SK-N-MC (cell line): ENCODE measurements around the gene DGKQ.

ENCODE experiments used
- DNase-seq: peaks from one replicate; pipeline ENCODE4 v3.0.0-alpha.2; 2011; ENCODE audit warnings: low read depth, low spot score
- H3K27ac ChIP-seq: fragments of 200-600 bp; sonication (generic); 2 replicates; pipeline ENCODE4 v1.5.1; 2016; ENCODE audit warnings: mixed run types
- H3K36me3 ChIP-seq: fragments of 200-600 bp; sonication (generic); 2 replicates; pipeline ENCODE4 v1.6.1; 2017; ENCODE audit warnings: antibody characterized with exemption, low read length, mixed read lengths; ENCODE audit not compliant: insufficient read depth
- H3K4me3 ChIP-seq: fragments of 200-600 bp; sonication (generic); 2 replicates; pipeline ENCODE4 v1.5.1; 2016
- H3K9ac ChIP-seq: fragments of 200-600 bp; sonication (generic); 2 replicates; pipeline ENCODE4 v1.8.0; 2017; ENCODE audit warnings: mixed run types, mixed read lengths; ENCODE audit not compliant: insufficient read length
- H3K9me3 ChIP-seq: fragments of 200-600 bp; sonication (generic); 2 replicates; pipeline ENCODE4 v1.6.1; 2017; ENCODE audit warnings: low read depth, mild to moderate bottlenecking, antibody characterized with exemption, low read length, moderate library complexity, mixed read lengths
- EZH2 ChIP-seq: fragments of 200-600 bp; sonication (generic); IDR thresholded peaks from one replicate; pipeline ENCODE4 v1.6.1; 2017; ENCODE audit warnings: antibody characterized with exemption
- FOXP2 ChIP-seq: optimal IDR thresholded peaks from 2 replicates; pipeline ENCODE3; 2011; ENCODE audit warnings: mild to moderate bottlenecking, moderate library complexity; ENCODE audit not compliant: insufficient read depth; ENCODE audit errors: extremely low read length, control extremely low read depth
- POLR2AphosphoS5 ChIP-seq: IDR thresholded peaks from 2 replicates; pipeline ENCODE4 v1.6.1; 2012; ENCODE audit warnings: mild to moderate bottlenecking, low read depth, low read length, borderline replicate concordance

Gene DGKQ

DNA sequence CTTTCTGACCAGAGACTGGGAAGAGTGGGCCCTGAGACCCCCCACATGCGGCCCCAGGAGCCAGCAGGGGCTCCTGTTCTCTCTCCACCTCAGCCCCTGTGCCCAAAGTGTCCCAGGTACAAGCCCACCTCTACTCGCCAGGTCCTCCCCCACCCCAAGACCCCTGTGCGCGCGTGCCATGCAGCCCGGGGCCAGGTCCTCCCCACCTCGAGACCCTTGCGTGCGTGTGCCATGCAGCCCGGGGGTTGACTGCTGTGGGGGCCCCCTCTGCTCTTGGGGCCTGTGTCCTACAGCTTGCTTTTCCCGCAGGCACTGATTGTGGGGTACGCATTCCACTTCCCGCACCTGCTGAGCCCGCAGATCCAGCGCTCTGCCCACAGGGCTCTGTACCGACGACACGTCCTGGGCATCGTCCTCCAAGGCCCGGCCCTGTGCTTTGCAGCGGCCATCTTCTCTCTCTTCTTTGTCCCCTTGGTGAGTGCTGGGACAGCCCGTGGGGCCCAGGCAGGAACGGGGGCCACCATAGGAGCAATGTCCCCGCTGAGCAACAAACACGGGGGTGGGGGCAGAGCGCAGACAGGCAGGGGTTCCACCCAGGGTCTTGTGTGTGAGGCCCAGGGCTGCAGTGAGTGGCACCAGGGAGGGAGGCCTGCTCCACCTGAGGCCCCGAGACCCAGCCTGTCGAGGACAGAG lies 20.3 kb downstream of the DGKQ start:
- DNase-seq = no peak
- no peak overlapping the region for H3K4me3 ChIP-seq
- TF ChIP-seq POLR2AphosphoS5 = no peak
- no peak for TF ChIP-seq FOXP2
- TF ChIP-seq EZH2 = no peak
- no peak overlapping the region for H3K27ac ChIP-seq
- H3K9ac ChIP-seq = no peak overlapping the region
- no peaks in the 10 kb centered on the region for H3K36me3 ChIP-seq
- no peaks in the 10 kb centered on the region for H3K9me3 ChIP-seq

DNA sequence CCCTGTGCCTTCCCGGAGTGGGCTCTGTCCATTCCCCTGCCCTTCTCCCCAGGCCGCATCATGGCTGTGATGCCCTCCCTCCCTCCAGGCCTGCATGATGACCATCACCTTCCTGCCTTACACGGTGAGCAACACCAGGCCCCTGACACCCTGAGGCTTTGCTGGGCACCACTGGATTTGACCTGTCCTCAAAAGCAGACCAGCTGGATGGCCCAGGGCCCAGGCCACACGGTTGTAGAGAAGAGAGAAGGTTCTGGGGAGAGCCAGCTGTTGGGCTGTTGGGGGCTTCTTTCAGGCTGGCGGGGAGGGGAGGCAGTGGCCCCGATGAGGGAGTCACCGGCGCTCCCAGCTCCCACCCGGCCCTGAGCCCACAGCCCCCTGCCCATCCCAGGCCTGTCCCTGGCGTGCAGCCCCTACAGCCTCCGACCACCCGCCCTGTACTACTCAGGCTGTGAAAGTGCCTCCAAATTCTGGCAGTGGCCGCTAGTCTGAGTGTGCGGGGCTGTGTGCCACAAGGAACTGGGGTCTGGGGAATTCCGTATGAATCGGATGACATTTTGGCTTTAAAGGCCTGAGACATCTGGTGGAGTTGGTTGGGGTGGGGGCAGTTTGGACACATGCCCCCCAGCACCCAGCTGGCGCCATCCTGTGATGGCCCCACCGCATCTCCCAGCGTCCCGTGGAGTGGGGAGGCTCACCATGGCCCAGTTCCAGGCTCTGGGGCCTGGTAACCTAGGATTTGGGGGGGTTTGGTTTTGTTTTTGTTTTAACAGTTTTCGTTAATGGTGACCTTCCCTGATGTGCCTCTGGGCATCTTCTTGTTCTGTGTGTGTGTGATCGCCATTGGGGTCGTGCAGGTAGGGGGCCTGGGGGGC lies 21.5 kb downstream of the DGKQ start:
- no peak overlapping the region for H3K9ac ChIP-seq
- no peaks in the 10 kb centered on the region for H3K9me3 ChIP-seq
- H3K27ac ChIP-seq = no peak overlapping the region
- H3K36me3 ChIP-seq = no peaks in the 10 kb centered on the region
- no peak for DNase-seq
- TF ChIP-seq FOXP2 (no peak), POLR2AphosphoS5 (no peak), EZH2 (no peak)
- no peak overlapping the region for H3K4me3 ChIP-seq

GRCh38 chr4:951186-951585 lies 22.2 kb downstream of the DGKQ start:
- H3K36me3 ChIP-seq = no peaks in the 10 kb centered on the region
- DNase-seq = no peak
- TF ChIP-seq FOXP2 = no peak
- TF ChIP-seq POLR2AphosphoS5 = no peak
- TF ChIP-seq EZH2 = no peak
- H3K27ac ChIP-seq = no peak overlapping the region
- H3K9me3 ChIP-seq = no peaks in the 10 kb centered on the region
- no peak overlapping the region for H3K9ac ChIP-seq
- no peak overlapping the region for H3K4me3 ChIP-seq

DNA sequence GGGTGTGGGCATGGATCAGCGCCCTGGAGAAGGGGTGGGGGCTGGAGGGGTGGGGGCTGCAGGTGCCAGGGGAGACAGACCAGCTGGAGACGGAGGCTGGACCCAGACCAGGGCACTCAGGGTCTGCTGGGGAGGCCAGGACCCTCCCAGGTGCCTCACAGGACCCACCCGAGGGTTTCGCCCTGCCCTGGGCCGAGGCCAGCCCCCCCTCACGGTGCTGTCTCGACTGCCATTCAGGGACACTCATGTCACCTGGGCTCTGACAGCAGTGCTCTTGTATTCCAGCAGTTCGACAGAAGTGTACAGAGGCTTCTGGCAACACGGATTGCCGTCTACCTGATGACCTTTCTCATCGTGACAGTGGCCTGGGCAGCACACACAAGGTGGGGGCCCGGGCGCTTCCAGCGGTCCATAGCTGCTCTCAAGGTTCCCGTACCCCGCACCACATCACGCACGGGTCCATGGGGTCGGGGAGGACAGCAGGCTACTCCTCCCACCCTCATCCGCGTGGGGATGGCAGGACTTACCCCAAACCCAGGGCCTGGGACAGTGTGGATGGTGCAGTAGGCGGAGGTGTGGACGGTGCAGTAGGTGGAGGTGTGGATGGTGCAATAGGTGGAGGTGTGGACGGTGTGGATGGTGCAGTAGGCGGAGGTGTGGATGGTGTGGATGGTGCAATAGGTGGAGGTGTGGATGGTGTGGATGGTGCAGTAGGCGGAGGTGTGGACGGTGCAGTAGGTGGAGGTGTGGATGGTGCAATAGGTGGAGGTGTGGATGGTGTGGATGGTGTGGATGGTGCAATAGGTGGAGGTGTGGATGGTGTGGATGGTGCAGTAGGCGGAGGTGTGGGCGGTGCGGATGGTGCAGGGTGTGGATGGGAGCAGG lies 23.0 kb downstream of the DGKQ start:
- Histone ChIP-seq H3K4me3 (no peak overlapping the region), H3K9ac (no peak overlapping the region), H3K36me3 (no peaks in the 10 kb centered on the region), H3K27ac (no peak overlapping the region), H3K9me3 (no peaks in the 10 kb centered on the region)
- no peak for DNase-seq
- TF ChIP-seq EZH2 (no peak), POLR2AphosphoS5 (no peak), FOXP2 (no peak)

DNA sequence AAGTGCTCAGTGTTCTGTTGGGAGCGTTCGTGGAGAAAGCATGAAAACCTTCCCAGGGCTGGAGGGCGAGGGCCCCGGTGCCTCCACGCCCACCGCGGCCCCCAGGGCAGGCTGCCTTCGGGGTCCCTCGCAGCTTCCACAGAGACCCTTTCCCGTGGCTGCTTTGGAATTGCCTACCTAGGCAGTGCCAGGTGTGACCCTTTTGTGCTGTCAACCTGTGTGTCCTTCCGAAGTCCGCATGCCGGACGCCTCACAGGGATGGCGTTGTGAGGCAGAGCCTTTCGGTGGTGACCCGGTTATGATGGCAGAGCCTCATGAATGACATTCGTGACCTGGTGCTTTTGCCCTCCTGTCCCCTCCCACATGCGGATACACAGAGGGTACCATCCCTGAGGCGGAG lies 23.7 kb downstream of the DGKQ start:
- TF ChIP-seq FOXP2 (no peak), EZH2 (no peak), POLR2AphosphoS5 (no peak)
- DNase-seq = no peak
- no peak overlapping the region for H3K9ac ChIP-seq
- H3K9me3 ChIP-seq = no peaks in the 10 kb centered on the region
- no peak overlapping the region for H3K27ac ChIP-seq
- no peaks in the 10 kb centered on the region for H3K36me3 ChIP-seq
- no peak overlapping the region for H3K4me3 ChIP-seq

DNA sequence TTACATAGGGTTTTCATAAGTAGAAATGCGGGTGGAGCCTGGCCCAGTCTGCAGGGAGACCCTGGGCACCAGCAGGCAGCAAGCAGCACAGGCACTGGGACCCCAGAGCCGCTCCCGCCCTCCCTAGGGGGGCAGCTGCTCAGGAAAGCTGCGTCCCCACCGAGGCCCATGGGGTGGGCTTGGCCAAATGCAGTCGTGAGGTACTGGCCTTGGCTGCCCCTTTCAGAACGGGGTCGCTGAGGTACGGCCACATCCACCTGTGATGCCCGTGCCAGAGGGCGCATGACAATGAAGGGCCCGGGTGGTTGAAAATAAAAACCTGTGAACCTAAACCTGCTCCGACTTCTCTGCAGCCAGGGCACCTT lies 24.5 kb downstream of the DGKQ start:
- no peaks in the 10 kb centered on the region for H3K36me3 ChIP-seq
- H3K4me3 ChIP-seq = no peak overlapping the region
- no peak overlapping the region for H3K27ac ChIP-seq
- TF ChIP-seq EZH2 = no peak
- TF ChIP-seq FOXP2 = no peak
- no peak for TF ChIP-seq POLR2AphosphoS5
- H3K9me3 ChIP-seq = no peaks in the 10 kb centered on the region
- DNase-seq = no peak
- H3K9ac ChIP-seq = no peak overlapping the region

DNA sequence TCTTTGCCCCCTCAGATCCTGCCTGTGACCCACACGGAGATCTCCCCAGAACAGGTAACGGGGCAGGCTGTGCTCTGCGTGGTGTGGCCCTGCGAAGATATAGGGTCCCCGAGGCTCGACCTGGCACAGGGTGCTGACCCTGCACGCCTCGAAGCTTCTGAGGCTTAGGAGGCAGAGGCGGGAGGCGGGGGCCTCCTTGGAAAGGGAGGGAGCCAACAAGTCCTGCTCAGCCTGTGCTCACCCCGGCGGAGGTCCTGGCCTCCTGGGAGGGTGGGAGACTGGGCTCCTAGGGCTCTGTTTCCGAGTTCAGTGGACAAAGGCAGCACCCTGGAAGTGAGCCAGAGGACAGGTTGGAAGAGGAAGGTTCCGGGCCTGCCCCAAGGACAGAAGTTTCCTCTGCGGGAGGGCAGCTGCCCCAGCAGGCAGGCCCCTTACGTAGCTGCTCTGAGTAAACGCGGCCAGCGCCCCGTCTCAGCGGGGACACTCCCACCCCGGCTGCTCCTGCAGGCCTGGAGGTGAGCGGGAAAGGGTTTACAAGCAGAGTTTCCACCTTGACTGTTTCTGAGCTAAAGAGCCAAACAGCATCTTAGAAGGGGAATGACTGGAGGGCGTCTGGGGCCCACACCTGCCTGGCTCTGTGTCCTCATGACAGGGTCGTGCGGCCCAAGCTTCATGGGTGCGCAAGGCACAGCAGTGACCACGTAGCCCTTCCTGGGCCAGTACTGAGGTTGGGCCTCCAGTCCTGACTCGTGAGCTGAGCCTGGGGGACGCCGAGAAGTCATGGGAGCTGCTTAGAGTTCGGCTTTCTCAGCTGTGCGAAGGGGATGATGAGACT lies 25.1 kb downstream of the DGKQ start:
- no peak overlapping the region for H3K9ac ChIP-seq
- TF ChIP-seq FOXP2 (no peak), POLR2AphosphoS5 (no peak), EZH2 (no peak)
- H3K9me3 ChIP-seq = no peaks in the 10 kb centered on the region
- no peak overlapping the region for H3K27ac ChIP-seq
- no peaks in the 10 kb centered on the region for H3K36me3 ChIP-seq
- no peak overlapping the region for H3K4me3 ChIP-seq
- no peak for DNase-seq

GRCh38 chr4:947491-947971 lies 25.8 kb downstream of the DGKQ start:
- DNase-seq = no peak
- no peak overlapping the region for H3K27ac ChIP-seq
- H3K36me3 ChIP-seq = no peaks in the 10 kb centered on the region
- TF ChIP-seq EZH2 (no peak), POLR2AphosphoS5 (no peak), FOXP2 (no peak)
- no peaks in the 10 kb centered on the region for H3K9me3 ChIP-seq
- H3K9ac ChIP-seq = no peak overlapping the region
- no peak overlapping the region for H3K4me3 ChIP-seq
